ENCODE data around the gene DNAH1. TPM values are rescaled to one million over a fixed set of nuclear protein-coding genes. Genes with fewer than 3 reads are reported as not detected.

Gene DNAH1
- total RNA-seq, 2 donors from 2014 or later: 5.6 to 18.7 TPM

DNA sequence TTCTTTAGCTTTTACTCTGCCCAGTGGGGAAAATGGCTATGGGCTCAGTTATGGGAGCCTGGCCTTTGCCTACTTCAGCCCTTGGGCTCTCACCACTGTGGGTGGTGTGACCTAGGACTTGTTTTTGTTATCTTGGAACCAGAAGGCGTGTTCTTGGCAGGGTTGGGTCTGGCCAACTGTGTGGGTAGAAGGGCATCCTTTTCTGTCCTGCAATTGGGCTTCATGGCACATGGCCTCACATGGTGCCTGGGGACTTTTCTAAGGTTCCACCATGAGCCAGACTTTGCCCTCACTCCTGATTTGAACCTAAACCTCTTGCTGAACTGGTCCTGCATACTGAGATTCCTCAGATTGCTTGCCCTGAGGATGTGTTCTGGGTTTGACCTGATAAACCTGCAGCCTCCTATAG lies 26.8 kb upstream of the DNAH1 start:
- TF ChIP-seq, protein P1, sequence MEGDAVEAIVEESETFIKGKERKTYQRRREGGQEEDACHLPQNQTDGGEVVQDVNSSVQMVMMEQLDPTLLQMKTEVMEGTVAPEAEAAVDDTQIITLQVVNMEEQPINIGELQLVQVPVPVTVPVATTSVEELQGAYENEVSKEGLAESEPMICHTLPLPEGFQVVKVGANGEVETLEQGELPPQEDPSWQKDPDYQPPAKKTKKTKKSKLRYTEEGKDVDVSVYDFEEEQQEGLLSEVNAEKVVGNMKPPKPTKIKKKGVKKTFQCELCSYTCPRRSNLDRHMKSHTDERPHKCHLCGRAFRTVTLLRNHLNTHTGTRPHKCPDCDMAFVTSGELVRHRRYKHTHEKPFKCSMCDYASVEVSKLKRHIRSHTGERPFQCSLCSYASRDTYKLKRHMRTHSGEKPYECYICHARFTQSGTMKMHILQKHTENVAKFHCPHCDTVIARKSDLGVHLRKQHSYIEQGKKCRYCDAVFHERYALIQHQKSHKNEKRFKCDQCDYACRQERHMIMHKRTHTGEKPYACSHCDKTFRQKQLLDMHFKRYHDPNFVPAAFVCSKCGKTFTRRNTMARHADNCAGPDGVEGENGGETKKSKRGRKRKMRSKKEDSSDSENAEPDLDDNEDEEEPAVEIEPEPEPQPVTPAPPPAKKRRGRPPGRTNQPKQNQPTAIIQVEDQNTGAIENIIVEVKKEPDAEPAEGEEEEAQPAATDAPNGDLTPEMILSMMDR (IDR thresholded peaks at IDR 0.05): no peak
- TF ChIP-seq POLR2A (IDR thresholded peaks at IDR 0.05) (no peak), POLR2AphosphoS5 (IDR thresholded peaks at IDR 0.05) (no peak)
- Histone ChIP-seq H3K27me3 (replicated peaks; ENCODE audit: insufficient read depth) (no peaks in the 10 kb centered on the region), H3K4me1 (replicated peaks) (no peaks in the 10 kb centered on the region), H3K4me3 (no peak overlapping the region), H3K9me3 (no peaks in the 10 kb centered on the region), H3K36me3 (no peaks in the 10 kb centered on the region), H3K27ac (no peak overlapping the region)
- DNase-seq (ENCODE audit: low spot score): no peak
- intact Hi-C loops (cut with DNase I): loop anchor here (5.0 kb wide), 1 partner anchor 52 kb away; the partner anchor contains the start of gene TWF2
- 82% methylated on average over 1 of the region's 1 CpG for WGBS

DNA sequence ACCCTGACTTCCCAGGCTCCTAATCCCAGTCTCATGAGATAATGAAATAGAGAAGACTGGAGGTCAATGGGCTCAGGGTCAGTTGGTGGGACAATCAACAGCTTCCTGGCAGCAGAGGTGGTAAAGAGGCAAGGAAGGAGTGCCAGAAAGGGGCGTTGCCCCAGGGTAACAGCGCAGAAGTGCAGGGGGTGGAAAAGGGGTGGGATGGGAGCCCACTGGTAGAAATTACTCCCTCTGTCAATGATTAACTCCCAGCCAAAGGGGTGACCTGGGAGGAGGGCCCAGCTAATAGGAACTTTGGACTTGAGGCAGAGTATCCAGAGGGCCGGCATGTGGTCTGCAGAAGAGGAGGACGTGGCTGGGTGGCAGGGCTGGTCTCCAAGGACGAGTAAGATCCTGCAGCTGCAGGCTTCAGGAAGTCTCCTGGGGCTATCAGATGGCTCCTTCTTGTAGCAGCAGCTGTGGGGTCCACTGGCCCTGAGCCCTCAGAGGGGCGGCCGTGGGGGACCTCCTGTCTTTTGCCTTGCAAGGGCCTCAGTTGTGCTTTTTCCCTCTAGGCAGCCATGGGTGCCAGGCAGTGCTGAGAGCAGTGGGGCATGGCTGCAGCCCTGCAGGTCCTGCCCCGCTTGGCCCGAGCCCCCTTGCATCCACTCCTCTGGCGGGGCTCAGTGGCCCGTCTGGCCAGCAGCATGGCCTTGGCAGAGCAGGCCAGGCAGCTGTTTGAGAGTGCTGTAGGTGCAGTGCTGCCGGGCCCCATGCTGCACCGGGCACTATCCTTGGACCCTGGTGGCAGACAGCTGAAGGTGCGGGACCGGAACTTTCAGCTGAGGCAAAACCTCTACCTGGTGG lies 26.1 kb upstream of the DNAH1 start:
- no peaks in the 10 kb centered on the region for H3K9me3 ChIP-seq
- H3K4me1 ChIP-seq (replicated peaks): no peaks in the 10 kb centered on the region
- TF ChIP-seq POLR2AphosphoS5 (IDR thresholded peaks at IDR 0.05) (no peak), POLR2A (IDR thresholded peaks at IDR 0.05) (no peak)
- TF ChIP-seq, protein P1 (IDR thresholded peaks at IDR 0.05): no peak
- H3K4me3 ChIP-seq: no peak overlapping the region
- H3K27me3 ChIP-seq (replicated peaks; ENCODE audit: insufficient read depth): no peaks in the 10 kb centered on the region
- DNase-seq (ENCODE audit: low spot score): no peak
- intact Hi-C loops (cut with DNase I): loop anchor here (5.0 kb wide), 1 partner anchor 53 kb away; the partner anchor contains the start of gene TWF2
- no peaks in the 10 kb centered on the region for H3K36me3 ChIP-seq
- no peak overlapping the region for H3K27ac ChIP-seq
- WGBS: 78% methylated on average over 15 of the region's 15 CpGs

DNA sequence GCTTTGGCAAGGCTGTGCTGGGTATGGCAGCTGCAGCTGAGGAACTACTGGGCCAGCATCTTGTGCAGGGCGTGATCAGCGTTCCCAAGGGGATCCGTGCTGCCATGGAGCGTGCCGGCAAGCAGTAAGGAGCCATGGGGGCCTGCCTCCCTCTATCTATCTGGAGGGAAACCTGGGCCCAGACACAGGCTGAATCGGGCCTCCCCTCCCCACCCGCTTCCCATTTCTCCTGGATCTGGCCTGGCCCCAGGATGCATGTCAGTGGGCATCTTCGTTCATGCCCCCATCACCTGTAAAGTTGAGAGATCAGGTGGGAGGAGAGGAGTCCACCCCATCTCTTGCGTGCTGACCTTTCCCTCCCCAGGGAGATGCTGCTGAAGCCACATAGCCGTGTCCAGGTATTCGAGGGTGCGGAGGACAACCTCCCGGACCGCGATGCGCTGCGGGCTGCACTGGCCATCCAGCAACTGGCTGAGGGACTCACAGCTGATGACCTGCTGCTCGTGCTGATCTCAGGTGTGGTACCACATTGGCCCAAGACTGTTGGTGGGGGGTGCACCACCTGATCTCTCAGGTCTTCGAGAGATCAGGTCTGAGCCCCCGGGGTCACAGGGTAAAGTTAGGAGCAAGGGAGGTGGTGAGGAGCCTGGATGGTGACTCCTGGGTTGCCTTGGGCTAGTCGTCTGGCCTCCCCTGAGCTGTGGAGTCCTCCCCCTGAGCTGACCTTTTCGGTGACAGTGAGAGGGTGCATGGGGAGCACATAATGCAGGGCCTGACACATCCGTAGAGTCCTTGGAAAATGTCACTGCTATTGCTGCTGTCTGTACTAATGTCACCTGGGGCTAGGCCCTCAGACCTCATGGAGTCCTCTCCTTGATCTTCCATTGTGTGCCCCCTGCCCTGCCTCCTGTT lies 25.3 kb upstream of the DNAH1 start:
- 84% methylated on average over 21 of the region's 23 CpGs for WGBS
- H3K4me3 ChIP-seq: no peak overlapping the region
- intact Hi-C loops (cut with DNase I): no loop called here
- H3K27ac ChIP-seq: no peak overlapping the region
- DNase-seq (ENCODE audit: low spot score): no peak
- no peak for TF ChIP-seq POLR2A (IDR thresholded peaks at IDR 0.05)
- TF ChIP-seq, protein P1 (IDR thresholded peaks at IDR 0.05): no peak
- TF ChIP-seq POLR2AphosphoS5 (IDR thresholded peaks at IDR 0.05): no peak
- H3K9me3 ChIP-seq: no peaks in the 10 kb centered on the region
- H3K4me1 ChIP-seq (replicated peaks): no peaks in the 10 kb centered on the region
- H3K27me3 ChIP-seq (replicated peaks; ENCODE audit: insufficient read depth): no peaks in the 10 kb centered on the region
- no peaks in the 10 kb centered on the region for H3K36me3 ChIP-seq

DNA sequence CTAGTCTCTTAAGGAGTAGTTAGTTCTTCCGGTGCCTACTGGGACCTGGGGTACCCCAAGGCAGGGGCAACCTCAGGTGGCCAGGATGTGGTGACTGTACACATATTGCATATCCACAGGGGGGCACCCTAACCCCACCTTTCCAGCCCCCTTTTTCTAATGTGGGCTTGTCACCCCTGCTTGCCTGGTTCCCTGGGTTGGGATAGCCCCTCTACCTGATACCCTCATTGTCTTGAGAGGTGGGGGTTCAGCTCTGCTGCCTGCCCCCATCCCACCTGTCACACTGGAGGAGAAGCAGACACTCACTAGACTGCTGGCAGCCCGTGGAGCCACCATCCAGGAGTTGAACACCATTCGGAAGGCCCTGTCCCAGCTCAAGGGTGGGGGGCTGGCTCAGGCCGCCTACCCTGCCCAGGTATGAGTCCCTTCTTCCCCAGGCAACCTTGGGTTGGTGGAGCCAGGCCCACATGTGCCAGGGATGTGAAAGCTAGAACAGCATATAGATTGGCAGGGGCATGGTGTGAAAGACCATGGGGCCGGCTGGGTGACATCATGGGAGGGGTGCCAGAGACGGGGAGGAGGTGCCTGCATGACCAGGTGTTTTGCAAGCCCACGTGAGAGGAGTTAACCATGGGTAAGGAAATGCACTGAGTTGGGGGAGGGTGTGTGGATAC lies 24.5 kb upstream of the DNAH1 start:
- 71% methylated on average over 7 of the region's 7 CpGs for WGBS
- Histone ChIP-seq H3K27me3 (replicated peaks; ENCODE audit: insufficient read depth) (no peaks in the 10 kb centered on the region), H3K4me3 (no peak overlapping the region), H3K36me3 (no peaks in the 10 kb centered on the region), H3K9me3 (no peaks in the 10 kb centered on the region), H3K4me1 (replicated peaks) (no peaks in the 10 kb centered on the region), H3K27ac (no peak overlapping the region)
- DNase-seq (ENCODE audit: low spot score): no peak
- TF ChIP-seq POLR2AphosphoS5 (IDR thresholded peaks at IDR 0.05) (no peak), POLR2A (IDR thresholded peaks at IDR 0.05) (no peak)
- TF ChIP-seq, protein P1 (IDR thresholded peaks at IDR 0.05): peak in 2 of 4 experiments; percentile 18 to 44
- intact Hi-C loops (cut with DNase I): no loop called here
